B cell (primary cell): ENCODE measurements around the gene RSPO3. TPM values are rescaled to one million over a fixed set of nuclear protein-coding genes. Genes with fewer than 3 reads are reported as not detected.

Experiments
- ATAC-seq: fragments of 200-7000 bp; cut with Tn5 transposase; one replicate; pipeline ENCODE4 v1.10.0; 2021; ENCODE audit warnings: low read depth, mild to moderate bottlenecking, moderate number of reproducible peaks, moderate library complexity
- CTCF ChIA-PET: fragments of 350-600 bp; sonication (Branson Sonifier 250); formaldehyde crosslinking; loops from one replicate; lab custom pipeline; 2021; ENCODE audit warnings: antibody characterized with exemption, inconsistent platforms; lab: Charles Lee
- POLR2A ChIA-PET: fragments of 350-600 bp; sonication (Branson Sonifier 250); formaldehyde crosslinking; loops from one replicate; lab custom pipeline; 2021; ENCODE audit warnings: antibody characterized with exemption; lab: Charles Lee
- DNase-seq: peaks from one replicate; pipeline ENCODE4 v3.0.0; 2013
- H2AFZ ChIP-seq: 2 replicates; pipeline ENCODE4 v1.6.1; 2012; ENCODE audit warnings: mild to moderate bottlenecking, low read depth, low read length; ENCODE audit not compliant: insufficient read depth, poor library complexity, severe bottlenecking
- H3K27ac ChIP-seq, 2 donors: 1 replicate in 1 of 2; 2 replicates in 1 of 2; pipeline ENCODE4 v1.5.1; 2012 to 2013; ENCODE audit warnings: low read length in 2 of 2, mild to moderate bottlenecking in 2 of 2, moderate library complexity in 1 of 2
- H3K27me3 ChIP-seq, 4 experiments: fragments of 200-600 bp in 1 of 4; sonication (generic) in 1 of 4; replicated peaks in 1 of 4; 1 replicate in 2 of 4; 2 replicates in 2 of 4; pipeline versions ENCODE4 v1.6.1 to v1.7.0; 2013 to 2016; ENCODE audit warnings: low read length in 3 of 4, mild to moderate bottlenecking in 2 of 4, mixed read lengths in 1 of 4, moderate library complexity in 1 of 4; ENCODE audit not compliant: insufficient read depth in 4 of 4, control insufficient read depth in 3 of 4; ENCODE audit errors: control extremely low read depth in 1 of 4
- H3K36me3 ChIP-seq, 2 experiments: replicated peaks in 1 of 2; 1 replicate in 1 of 2; 2 replicates in 1 of 2; pipeline versions ENCODE4 v1.6.1 to v1.7.1; 2013; ENCODE audit warnings: low read length in 1 of 2; ENCODE audit not compliant: insufficient read depth in 2 of 2, control insufficient read depth in 1 of 2; ENCODE audit errors: control extremely low read depth in 1 of 2, extremely low read depth in 1 of 2
- H3K4me1 ChIP-seq, 2 donors: fragments of 200-600 bp in 1 of 2; sonication (generic) in 1 of 2; 1 replicate in 1 of 2; 2 replicates in 1 of 2; pipeline versions ENCODE4 v1.5.1 to v1.6.1; 2013 to 2017; ENCODE audit warnings: low read length in 2 of 2; ENCODE audit not compliant: control insufficient read depth in 2 of 2, insufficient read depth in 2 of 2
- H3K4me2 ChIP-seq: replicated peaks from 2 replicates; pipeline ENCODE3; 2012; ENCODE audit warnings: mild to moderate bottlenecking, low read depth, low read length; ENCODE audit not compliant: poor library complexity, severe bottlenecking
- H3K4me3 ChIP-seq, 5 experiments: fragments of 200-600 bp in 1 of 5; sonication (generic) in 1 of 5; 1 replicate in 3 of 5; 2 replicates in 2 of 5; pipeline versions ENCODE4 v1.5.1 to v1.7.0; 2011 to 2016; ENCODE audit warnings: low read length in 4 of 5, mild to moderate bottlenecking in 4 of 5, low read depth in 2 of 5, control low read depth in 1 of 5, moderate library complexity in 1 of 5; ENCODE audit not compliant: insufficient read depth in 1 of 5; ENCODE audit errors: control extremely low read depth in 1 of 5, extremely low read depth in 1 of 5
- H3K79me2 ChIP-seq: fragments of 200-600 bp; sonication (generic); one replicate; pipeline ENCODE4 v1.6.0; 2016; ENCODE audit warnings: low read length; ENCODE audit not compliant: control insufficient read depth, insufficient read depth
- H3K9ac ChIP-seq: fragments of 200-600 bp; sonication (generic); 2 replicates; pipeline ENCODE4 v1.6.1; 2017; ENCODE audit warnings: mild to moderate bottlenecking, low read length, moderate library complexity
- H3K9me3 ChIP-seq, 3 donors: one replicate each; pipeline versions ENCODE4 v1.6.1 to v1.7.1; 2013; ENCODE audit warnings: low read length in 2 of 3; ENCODE audit not compliant: control insufficient read depth in 2 of 3, insufficient read depth in 1 of 3; ENCODE audit errors: control extremely low read depth in 1 of 3
- H4K20me1 ChIP-seq: 2 replicates; pipeline ENCODE4 v1.6.0; 2012; ENCODE audit warnings: mild to moderate bottlenecking, low read length; ENCODE audit not compliant: insufficient read depth, control insufficient read depth, poor library complexity, severe bottlenecking
- H3K27ac Mint-ChIP-seq: one replicate; pipeline ENCODE4 v1.8.0; 2021; ENCODE audit warnings: mixed read lengths
- H3K27me3 Mint-ChIP-seq: one replicate; pipeline ENCODE4 v1.8.0; 2021; ENCODE audit warnings: mixed read lengths
- H3K4me1 Mint-ChIP-seq: one replicate; pipeline ENCODE4 v1.8.0; 2021; ENCODE audit warnings: mixed read lengths
- H3K4me3 Mint-ChIP-seq: one replicate; pipeline ENCODE4 v1.8.0; 2021; ENCODE audit warnings: mixed read lengths
- H3K9me3 Mint-ChIP-seq: one replicate; pipeline ENCODE4 v1.8.0; 2022; ENCODE audit warnings: mixed read lengths; ENCODE audit not compliant: insufficient read depth
- EZH2 ChIP-seq: IDR thresholded peaks from 2 replicates; pipeline ENCODE4 v1.6.1; 2012; ENCODE audit warnings: borderline replicate concordance, low read depth, mild to moderate bottlenecking, moderate library complexity, low read length; ENCODE audit not compliant: insufficient read depth, poor library complexity, severe bottlenecking
- WGBS: methylation state at CpG from one replicate; pipeline ENCODE4 v1.1.5; 2013; ENCODE audit warnings: missing lambda C conversion rate; ENCODE audit not compliant: insufficient coverage; 5-methylcytosine and 5-hydroxymethylcytosine counted together
- intact Hi-C: fragments of 100-400 bp; cut with micrococcal nuclease; formaldehyde crosslinking; loops from one replicate; pipeline ENCODE4 v1.10.0; 2022
- polyA plus RNA-seq: library from polyadenylated mRNA; depleted of rRNA; stranded (reverse); fragments of >200 nt; gene quantifications from 2 replicates; pipeline ENCODE4 v1.2.3, GENCODE V29; 2012
- total RNA-seq, 2 donors: library from RNA; stranded (reverse); fragments of 120-200 nt in 1 of 2; gene quantifications; 1 replicate in 1 of 2; 2 replicates in 1 of 2; pipeline versions ENCODE4 v1.2.3 to v1.2.4, GENCODE V29; 2013 to 2022
- TF ChIP-seq, protein P1 (sequence below): fragments of 200-600 bp; IDR thresholded peaks from one replicate; pipeline ENCODE4 v1.8.0; 2022; ENCODE audit warnings: antibody characterized with exemption, mild to moderate bottlenecking

The RSPO3 gene
- total and polyA plus RNA-seq, 2 donors (not counting 1 experiment from before 2014, with no cell fraction given): not detected

DNA sequence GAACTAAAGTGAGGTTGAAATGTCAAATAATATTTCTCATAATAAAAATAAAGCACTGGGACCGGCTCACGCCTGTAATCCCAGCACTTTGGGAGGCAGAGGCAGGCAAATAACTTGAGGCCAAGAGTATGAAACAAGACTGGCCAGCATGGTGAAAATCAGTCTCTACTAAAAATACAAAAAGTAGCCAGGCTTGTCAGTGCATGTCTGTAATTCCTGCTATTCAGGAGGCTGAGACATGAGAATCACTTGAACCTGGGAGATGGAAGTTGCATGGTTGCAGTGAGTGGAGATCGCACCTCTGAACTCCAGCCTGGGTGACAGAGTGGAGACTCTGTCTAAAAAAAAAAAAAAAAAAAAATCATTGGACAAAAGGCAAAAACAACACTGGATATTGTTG is 38.4 kb upstream of the RSPO3 start:
- Histone ChIP-seq H3K79me2 (no peaks in the 10 kb centered on the region), H3K9me3 (no peaks in the 10 kb centered on the region), H3K36me3 (no peaks in the 10 kb centered on the region), H3K4me1 (no peaks in the 10 kb centered on the region), H3K4me3 (no peak overlapping the region), H2AFZ (no peak overlapping the region), H4K20me1 (no peaks in the 10 kb centered on the region), H3K27ac (no peak overlapping the region), H3K9ac (no peak overlapping the region), H3K4me2 (no peak overlapping the region), H3K27me3 (no peaks in the 10 kb centered on the region)
- intact Hi-C loops: no loop called here
- CTCF ChIA-PET: interaction anchor here (0.6 kb wide), 1 partner anchor 9 kb away, joined by 3 read pairs; no protein-coding TSS in a partner anchor
- no peaks in the 10 kb centered on the region for H3K9me3 Mint-ChIP-seq
- TF ChIP-seq EZH2: no peak
- TF ChIP-seq, protein P1, sequence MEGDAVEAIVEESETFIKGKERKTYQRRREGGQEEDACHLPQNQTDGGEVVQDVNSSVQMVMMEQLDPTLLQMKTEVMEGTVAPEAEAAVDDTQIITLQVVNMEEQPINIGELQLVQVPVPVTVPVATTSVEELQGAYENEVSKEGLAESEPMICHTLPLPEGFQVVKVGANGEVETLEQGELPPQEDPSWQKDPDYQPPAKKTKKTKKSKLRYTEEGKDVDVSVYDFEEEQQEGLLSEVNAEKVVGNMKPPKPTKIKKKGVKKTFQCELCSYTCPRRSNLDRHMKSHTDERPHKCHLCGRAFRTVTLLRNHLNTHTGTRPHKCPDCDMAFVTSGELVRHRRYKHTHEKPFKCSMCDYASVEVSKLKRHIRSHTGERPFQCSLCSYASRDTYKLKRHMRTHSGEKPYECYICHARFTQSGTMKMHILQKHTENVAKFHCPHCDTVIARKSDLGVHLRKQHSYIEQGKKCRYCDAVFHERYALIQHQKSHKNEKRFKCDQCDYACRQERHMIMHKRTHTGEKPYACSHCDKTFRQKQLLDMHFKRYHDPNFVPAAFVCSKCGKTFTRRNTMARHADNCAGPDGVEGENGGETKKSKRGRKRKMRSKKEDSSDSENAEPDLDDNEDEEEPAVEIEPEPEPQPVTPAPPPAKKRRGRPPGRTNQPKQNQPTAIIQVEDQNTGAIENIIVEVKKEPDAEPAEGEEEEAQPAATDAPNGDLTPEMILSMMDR: no peak
- H3K4me3 Mint-ChIP-seq: no peak overlapping the region
- DNase-seq: no peak
- WGBS: 100% methylated on average over 2 of the region's 3 CpGs
- POLR2A ChIA-PET: no interaction called here
- H3K4me1 Mint-ChIP-seq: no peaks in the 10 kb centered on the region
- H3K27ac Mint-ChIP-seq: no peak overlapping the region
- ATAC-seq: no peak
- no peaks in the 10 kb centered on the region for H3K27me3 Mint-ChIP-seq

DNA sequence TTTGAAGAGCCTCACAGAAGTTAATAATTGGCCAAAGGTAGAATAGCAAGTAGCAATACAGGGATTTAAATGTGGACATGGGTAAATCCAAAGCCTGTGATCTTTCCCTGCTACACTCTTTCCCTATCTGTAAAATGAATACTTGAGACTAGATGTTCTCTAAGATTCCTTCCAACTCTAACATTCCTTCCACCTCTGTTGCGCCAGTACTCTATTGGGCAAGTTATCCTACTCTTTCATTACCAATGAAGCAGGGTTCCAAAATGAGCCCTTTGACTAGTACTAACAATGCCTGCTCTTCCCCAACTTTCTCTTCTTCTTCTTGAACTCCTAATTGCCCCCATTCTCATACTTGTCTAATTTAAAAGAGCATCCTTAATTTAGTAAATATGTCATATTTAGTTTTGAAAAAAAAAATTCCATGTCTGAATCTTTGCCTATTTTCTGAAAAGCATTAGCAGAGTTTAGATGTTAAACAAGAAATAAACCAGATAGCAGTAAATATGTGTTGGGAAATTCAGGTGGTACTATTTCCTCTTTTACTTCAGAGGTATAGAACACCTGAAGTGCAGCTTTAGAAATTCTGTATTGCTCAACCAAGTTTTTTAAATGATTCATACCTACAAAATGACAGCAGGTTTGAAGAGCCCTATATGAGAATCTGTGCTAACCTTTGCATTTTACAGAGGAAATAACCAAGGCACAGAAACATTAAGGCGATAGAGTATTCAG is 35.1 kb upstream of the RSPO3 start:
- no peak overlapping the region for H3K9ac ChIP-seq
- no peak overlapping the region for H3K4me3 Mint-ChIP-seq
- H3K4me1 Mint-ChIP-seq: no peaks in the 10 kb centered on the region
- intact Hi-C loops: no loop called here
- TF ChIP-seq, protein P1: no peak
- no peak for TF ChIP-seq EZH2
- DNase-seq: no peak
- H3K9me3 ChIP-seq: no peaks in the 10 kb centered on the region
- H3K79me2 ChIP-seq: no peaks in the 10 kb centered on the region
- no peaks in the 10 kb centered on the region for H3K4me1 ChIP-seq
- H3K27ac Mint-ChIP-seq: no peak overlapping the region
- H3K27ac ChIP-seq: no peak overlapping the region
- POLR2A ChIA-PET: no interaction called here
- no peak overlapping the region for H3K4me2 ChIP-seq
- H2AFZ ChIP-seq: no peak overlapping the region
- no peaks in the 10 kb centered on the region for H3K36me3 ChIP-seq
- 100% methylated on average over 1 of the region's 2 CpGs for WGBS
- H4K20me1 ChIP-seq: no peaks in the 10 kb centered on the region
- CTCF ChIA-PET: interaction anchor here (0.7 kb wide), 1 partner anchor 25 kb away, joined by 3 read pairs; no protein-coding TSS in a partner anchor
- H3K9me3 Mint-ChIP-seq: no peaks in the 10 kb centered on the region
- no peaks in the 10 kb centered on the region for H3K27me3 Mint-ChIP-seq
- H3K27me3 ChIP-seq: no peaks in the 10 kb centered on the region
- H3K4me3 ChIP-seq: no peak overlapping the region
- ATAC-seq: no peak
